ENCODE data around the gene UMPS.

UMPS gene

DNA sequence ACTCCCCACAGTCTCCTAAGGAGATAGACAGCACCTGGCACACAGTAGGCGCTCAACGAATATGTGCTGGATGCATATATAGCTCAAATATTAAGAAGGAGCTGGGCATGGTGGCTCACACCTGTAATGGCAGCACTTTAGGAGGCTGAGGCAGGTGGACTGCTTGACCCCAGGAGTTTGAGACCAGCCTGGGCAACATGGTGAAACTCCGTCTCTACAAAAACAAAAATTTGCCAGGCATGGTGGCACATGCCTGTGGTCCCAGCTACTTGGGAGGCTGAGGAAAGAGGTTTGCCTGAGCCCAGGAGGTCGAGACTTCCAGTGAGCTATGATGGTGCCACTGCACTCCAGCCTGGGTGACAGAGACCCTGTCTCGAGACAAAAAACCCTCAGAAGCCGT, 37.4 kb downstream of the UMPS start:
- Histone ChIP-seq H3K27ac (no peak overlapping the region), H3K4me3 (no peak overlapping the region)
- TF ChIP-seq, protein P1, sequence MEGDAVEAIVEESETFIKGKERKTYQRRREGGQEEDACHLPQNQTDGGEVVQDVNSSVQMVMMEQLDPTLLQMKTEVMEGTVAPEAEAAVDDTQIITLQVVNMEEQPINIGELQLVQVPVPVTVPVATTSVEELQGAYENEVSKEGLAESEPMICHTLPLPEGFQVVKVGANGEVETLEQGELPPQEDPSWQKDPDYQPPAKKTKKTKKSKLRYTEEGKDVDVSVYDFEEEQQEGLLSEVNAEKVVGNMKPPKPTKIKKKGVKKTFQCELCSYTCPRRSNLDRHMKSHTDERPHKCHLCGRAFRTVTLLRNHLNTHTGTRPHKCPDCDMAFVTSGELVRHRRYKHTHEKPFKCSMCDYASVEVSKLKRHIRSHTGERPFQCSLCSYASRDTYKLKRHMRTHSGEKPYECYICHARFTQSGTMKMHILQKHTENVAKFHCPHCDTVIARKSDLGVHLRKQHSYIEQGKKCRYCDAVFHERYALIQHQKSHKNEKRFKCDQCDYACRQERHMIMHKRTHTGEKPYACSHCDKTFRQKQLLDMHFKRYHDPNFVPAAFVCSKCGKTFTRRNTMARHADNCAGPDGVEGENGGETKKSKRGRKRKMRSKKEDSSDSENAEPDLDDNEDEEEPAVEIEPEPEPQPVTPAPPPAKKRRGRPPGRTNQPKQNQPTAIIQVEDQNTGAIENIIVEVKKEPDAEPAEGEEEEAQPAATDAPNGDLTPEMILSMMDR (IDR thresholded peaks at IDR 0.05) = no peak
- DNase-seq (ENCODE audit: low spot score) = no peak

GRCh38 chr3:124768812-124769211, 38.6 kb downstream of the UMPS start:
- no peak for DNase-seq (ENCODE audit: low spot score)
- H3K27ac ChIP-seq = no peak overlapping the region
- TF ChIP-seq, protein P1 (IDR thresholded peaks at IDR 0.05) = no peak
- no peak overlapping the region for H3K4me3 ChIP-seq

DNA sequence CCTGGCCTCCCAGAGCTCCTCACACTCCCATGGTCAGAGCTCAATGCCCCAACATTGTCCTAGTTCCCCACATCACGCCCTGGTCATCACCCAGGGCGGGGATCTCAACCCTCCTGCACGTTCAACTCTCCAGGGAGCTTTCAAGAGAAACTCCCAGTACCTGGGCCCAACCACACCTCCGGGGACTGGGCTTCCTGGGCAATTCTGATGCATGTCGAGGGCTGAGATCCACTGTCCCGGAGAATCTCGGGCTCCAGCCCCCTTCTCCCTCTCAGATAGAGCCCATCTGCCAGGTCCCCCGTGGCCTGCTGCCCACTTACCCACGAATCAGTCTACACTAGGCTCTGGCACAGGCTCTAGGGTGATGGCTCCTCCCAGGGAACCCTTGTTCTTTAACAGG, 39.2 kb downstream of the UMPS start:
- peak overlapping the region in 1 of 2 donors; percentile 84 for H3K27ac ChIP-seq
- no peak for DNase-seq (ENCODE audit: low spot score)

DNA sequence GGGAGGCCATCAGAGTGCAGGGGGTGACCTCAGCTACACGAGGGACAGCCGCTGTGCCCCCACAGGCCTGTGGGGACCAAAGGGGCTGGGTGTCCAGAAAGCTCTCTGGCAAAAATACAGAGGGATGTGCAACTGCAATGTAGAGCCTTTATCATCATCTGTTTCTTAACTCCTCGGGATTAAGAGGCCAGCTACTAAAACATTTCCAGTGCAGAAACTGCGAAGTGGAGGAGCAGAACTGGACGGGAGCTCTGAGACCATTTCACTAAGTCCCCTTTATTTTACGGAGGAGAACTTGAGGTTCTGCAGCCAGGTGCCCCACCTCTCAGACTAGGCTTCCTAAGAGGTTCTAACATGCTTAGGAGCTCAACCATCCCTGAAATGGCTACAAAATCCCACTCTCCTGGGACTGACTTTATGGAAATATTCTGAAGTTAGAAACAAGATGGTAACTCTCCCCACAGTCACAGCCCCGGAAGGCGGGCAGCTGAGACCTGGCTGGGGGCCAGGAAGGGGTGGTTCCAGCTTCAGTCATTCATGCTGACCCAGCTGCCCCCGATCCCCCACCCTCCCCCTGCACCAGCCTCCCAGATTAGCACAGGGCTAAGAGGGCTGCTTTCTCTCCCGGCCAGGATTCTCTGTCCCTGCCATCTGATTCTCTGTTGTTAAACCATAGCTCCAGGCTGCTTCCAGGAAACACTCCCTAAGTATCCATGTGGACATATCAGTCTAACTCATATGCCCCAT, 40.3 kb downstream of the UMPS start:
- Histone ChIP-seq H3K4me3 (no peak overlapping the region), H3K27ac (peak overlapping the region; percentile 58 to 84)
- no peak for DNase-seq (ENCODE audit: low spot score)
- TF ChIP-seq, protein P1 (IDR thresholded peaks at IDR 0.05) = no peak

More for the DNA sequence above, 39.2 kb downstream of the UMPS start:
- H3K4me3 ChIP-seq = no peak overlapping the region
- TF ChIP-seq, protein P1 (IDR thresholded peaks at IDR 0.05) = no peak

DNA sequence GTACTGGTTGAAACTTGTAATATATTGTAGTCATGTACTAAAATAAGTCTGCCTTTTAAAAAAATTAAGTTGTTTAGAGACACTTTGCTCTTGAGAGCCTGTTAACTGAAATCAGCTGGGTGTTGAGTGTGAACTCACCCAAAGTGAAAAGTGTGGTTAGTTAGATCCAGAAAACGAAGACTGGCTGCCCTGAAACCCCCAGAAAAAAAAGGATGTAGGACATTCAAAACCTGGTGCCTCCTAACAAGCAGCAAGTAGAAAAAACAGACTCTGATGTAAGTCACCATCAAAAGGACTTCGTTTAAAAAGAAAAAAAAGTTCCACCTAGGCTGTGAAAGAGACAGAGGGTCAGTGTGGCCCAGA, 40.8 kb downstream of the UMPS start:
- H3K4me3 ChIP-seq = no peak overlapping the region
- TF ChIP-seq, protein P1 (IDR thresholded peaks at IDR 0.05) = no peak
- H3K27ac ChIP-seq = peak overlapping the region; percentile 58 to 84
- DNase-seq (ENCODE audit: low spot score) = no peak

DNA sequence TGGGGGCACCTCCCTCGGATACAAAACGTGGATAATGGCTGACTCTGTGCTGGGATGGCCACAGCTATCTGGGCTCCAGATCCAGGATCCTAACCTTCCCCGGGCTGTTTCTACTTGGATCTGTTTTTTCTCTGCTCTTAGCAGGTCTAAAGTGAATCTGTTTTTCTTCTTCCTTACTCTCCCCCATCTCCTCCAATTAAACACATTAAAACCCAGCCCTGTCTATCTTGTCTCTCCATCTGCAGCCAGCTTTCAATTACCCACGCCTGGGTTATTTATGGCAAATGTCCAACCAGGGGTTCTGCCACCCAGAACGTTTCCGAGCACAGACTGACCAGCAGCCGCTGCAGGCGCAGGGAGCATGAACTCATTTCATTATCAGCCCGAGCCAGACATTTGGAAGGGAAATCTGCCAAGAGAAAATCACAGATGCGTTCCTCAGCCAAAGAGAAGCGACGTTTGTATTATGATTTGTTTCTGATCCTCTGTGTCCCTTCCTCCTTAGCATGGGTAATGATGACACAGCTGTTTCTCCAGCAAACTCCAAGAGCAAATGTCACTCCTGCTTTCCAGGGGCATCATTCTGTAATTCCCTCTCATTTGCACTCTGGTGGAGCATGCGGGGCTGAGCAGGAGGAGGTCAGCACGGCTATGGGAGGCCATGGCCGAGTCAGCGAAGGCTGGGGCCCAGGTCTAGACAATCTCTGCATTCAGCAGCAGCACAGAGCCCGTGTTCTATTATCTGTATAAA, 42.0 kb downstream of the UMPS start:
- Histone ChIP-seq H3K4me3 (peak overlapping the region; percentile 41), H3K27ac (peak overlapping the region; percentile 58 to 97)
- TF ChIP-seq, protein P1 (IDR thresholded peaks at IDR 0.05) = no peak
- no peak for DNase-seq (ENCODE audit: low spot score)
